ENCODE results near the gene LCLAT1.
"Not testable (repeated sequence)": the region's sequence is repeated elsewhere in the genome, so short reads cannot be mapped to it uniquely, and the experiment has no call there.

Gene LCLAT1

DNA sequence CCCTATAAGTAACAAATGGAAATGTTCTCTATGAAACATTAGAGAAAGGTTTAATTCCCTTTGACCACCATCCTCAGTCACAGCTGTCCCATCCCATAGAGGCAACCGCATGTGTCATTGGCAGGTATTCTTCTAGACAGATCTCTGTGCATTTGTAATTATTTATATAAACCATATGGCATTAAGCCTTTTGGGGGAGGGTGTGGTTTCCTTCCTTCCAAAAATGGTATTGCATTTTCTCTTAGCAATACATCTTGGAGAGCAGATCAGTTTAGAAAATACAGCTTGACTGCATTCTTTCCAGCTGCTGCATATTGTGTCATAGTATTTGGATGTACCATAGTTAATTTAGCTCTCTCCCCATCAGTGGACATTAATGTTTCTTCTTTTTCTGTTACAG lies 57.7 kb downstream of the LCLAT1 start:
- H3K4me3 ChIP-seq (ENCODE audit: low read depth, low read length), result no peak overlapping the region
- DNase-seq (ENCODE audit: low read depth), result no peak
- TF ChIP-seq, protein P1, sequence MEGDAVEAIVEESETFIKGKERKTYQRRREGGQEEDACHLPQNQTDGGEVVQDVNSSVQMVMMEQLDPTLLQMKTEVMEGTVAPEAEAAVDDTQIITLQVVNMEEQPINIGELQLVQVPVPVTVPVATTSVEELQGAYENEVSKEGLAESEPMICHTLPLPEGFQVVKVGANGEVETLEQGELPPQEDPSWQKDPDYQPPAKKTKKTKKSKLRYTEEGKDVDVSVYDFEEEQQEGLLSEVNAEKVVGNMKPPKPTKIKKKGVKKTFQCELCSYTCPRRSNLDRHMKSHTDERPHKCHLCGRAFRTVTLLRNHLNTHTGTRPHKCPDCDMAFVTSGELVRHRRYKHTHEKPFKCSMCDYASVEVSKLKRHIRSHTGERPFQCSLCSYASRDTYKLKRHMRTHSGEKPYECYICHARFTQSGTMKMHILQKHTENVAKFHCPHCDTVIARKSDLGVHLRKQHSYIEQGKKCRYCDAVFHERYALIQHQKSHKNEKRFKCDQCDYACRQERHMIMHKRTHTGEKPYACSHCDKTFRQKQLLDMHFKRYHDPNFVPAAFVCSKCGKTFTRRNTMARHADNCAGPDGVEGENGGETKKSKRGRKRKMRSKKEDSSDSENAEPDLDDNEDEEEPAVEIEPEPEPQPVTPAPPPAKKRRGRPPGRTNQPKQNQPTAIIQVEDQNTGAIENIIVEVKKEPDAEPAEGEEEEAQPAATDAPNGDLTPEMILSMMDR (IDR thresholded peaks at IDR 0.05; ENCODE audit: low read depth, low read length, missing control alignments), result no peak

DNA sequence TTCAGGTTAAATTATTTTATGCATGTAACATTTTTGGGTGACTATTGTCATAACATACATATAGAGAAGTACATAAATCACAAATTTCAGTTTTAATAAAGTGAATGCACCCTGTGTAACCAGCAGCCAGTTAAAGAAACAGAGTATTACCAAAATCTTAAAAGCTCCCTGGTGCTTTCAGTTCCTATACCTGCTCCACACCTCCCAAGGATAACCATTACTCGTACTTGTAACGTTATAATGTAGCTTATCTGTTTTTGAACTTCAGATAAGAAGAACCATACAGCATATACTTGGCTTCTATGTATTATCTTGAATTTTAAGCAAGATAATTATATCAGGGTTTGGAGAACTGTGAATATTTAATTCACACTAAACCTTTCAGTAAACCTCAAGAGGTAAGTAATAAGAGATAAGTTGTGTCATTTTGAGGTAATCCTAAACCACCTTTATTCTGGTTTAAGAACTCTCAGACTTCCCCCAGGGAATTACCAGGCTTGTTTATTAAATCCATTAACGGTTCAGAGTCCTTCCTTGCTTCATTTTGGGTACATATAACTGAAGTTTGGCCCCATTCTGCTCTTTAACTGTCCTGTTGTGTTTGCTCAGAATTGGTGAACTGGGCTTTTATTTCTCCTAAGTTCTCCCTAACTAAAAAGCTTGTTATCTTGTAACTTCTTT lies 58.6 kb downstream of the LCLAT1 start:
- DNase-seq (ENCODE audit: low read depth), result no peak
- TF ChIP-seq, protein P1 (IDR thresholded peaks at IDR 0.05; ENCODE audit: low read depth, low read length, missing control alignments), result no peak
- H3K4me3 ChIP-seq (ENCODE audit: low read depth, low read length), result no peak overlapping the region

DNA sequence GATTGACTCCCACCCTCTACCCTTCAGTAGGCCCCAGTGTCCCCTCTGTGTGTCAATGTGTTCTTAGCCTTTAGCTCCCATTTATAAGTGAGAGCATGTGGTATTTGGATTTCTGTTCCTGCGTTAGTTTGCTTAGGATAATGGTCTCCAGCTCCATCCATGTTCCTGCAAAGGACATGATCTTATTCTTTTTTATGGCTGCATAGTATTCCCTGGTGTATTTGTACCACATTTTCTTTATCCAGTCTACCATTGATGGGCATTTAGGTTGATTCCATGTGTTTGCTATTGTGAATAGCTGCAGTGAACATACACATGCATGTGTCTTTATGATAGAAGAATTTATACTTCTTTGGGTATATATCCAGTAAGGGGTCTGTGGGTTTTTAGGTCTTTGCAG lies 60.4 kb downstream of the LCLAT1 start:
- DNase-seq (ENCODE audit: low read depth); H3K4me3 ChIP-seq (ENCODE audit: low read depth, low read length): not testable (repeated sequence)

DNA sequence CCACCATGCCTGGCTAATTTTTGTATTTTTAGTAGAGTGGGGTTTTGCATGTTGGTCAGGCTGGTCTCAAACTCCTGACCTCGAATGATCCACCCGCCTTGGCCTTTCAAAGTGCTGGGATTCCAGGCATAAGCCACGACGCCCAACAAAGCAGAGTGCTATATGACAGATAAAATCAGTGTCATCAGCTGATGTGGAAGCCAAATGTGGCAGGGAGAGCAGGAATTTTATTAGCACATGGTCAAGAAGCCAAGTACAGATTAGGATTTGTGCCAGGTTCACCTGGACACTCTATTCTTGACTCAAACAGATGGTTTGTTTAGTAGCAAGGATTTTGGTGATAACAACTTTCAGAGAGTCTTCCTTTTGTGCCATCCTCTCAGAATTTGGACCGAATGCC lies 62.7 kb downstream of the LCLAT1 start:
- TF ChIP-seq, protein P1 (IDR thresholded peaks at IDR 0.05; ENCODE audit: low read depth, low read length, missing control alignments), result no peak
- no peak overlapping the region for H3K4me3 ChIP-seq (ENCODE audit: low read depth, low read length)

DNA sequence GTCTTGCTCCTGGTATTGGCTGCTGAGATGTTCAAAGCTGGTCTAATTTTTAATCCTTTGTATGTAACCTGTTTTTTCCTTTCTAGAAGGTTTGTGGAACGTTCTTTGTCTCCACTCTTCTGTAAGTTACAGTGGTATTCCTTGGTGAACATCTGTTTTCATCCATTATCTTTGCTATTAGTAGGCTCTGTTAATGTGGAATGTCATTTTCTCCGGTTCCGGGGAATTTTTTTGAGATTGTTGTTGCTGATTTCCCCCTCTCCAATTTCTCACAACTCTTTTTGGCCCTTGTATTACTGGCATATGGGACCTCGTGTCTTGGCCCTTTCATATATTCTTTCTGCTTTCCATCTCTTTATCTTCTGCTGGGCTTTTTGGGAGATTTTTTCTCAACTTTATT lies 63.4 kb downstream of the LCLAT1 start:
- H3K4me3 ChIP-seq (ENCODE audit: low read depth, low read length), result no peak overlapping the region
- TF ChIP-seq, protein P1 (IDR thresholded peaks at IDR 0.05; ENCODE audit: low read depth, low read length, missing control alignments), result no peak
- no peak for DNase-seq (ENCODE audit: low read depth)

More for the DNA sequence above, 62.7 kb downstream of the LCLAT1 start:
- DNase-seq (ENCODE audit: low read depth), result no peak

DNA sequence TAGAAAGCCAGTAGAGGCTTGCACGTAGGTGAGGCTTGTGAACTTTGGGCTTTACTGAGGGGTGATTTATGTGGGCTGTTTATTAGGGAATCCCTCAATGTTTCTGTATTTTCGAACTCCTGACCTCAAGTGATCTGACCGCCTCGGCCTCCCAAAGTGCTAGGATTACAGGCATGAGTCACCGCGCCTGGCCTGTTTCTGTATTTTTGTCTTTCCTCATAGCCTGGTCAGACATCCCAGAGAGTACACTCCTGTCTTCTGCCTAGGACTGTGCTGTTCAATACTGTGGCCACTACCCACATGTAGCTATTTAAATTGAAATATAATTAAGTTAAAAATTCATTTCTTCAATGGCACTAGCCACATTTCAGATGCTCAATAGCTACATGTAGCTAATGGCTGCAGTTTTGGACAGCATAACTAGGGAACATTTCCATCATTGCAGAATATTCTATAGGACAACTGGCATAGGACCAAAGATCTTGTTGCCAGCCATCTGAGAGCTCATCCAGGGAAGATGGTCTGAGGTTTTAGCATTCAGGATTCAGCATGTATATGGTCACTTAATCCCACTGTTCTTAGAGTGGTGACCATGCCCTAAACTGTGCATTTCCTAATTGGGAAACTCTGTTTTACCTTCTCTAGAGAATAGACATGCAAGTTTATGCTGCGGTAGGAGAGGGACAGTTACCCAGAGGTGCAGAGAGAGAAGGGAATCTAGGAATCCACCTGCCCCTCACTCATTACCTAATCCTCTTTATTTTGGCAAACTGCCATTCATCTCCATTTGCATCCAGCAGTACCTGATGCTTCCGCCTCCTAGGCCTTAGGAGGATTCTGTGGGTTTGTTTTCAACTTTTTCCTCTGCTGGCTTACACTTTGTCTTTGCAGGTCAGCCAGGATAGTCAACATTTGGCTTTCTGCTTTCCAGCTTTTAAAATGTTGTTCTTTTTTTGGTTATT lies 64.4 kb downstream of the LCLAT1 start:
- no peak for DNase-seq (ENCODE audit: low read depth)

More for the DNA sequence above, 64.4 kb downstream of the LCLAT1 start:
- H3K4me3 ChIP-seq (ENCODE audit: low read depth, low read length), result no peak overlapping the region
- TF ChIP-seq, protein P1 (IDR thresholded peaks at IDR 0.05; ENCODE audit: low read depth, low read length, missing control alignments), result no peak

Measured in GM12864 (cell line).